Smooth muscle cell (in vitro differentiated cells): ENCODE results near the gene CDK18. TPM values are rescaled to one million over a fixed set of nuclear protein-coding genes. Genes with fewer than 3 reads are reported as not detected.

Experiments used
- DNase-seq: peaks from one replicate; lab custom pipeline; 2025; ENCODE audit not compliant: unreplicated experiment; lab: John Stamatoyannopoulos, UW
- H2AFZ ChIP-seq: fragments of 200-600 bp; sonication (generic); 2 replicates; pipeline ENCODE4 v1.6.0; 2016; ENCODE audit warnings: antibody characterized with exemption, low read depth, mild to moderate bottlenecking
- H3F3A ChIP-seq: fragments of 200-600 bp; sonication (generic); 2 replicates; pipeline ENCODE4 v1.6.0; 2017; ENCODE audit warnings: antibody characterized with exemption, low read depth
- H3K27ac ChIP-seq: fragments of 200-600 bp; sonication (generic); 2 replicates; pipeline ENCODE4 v1.5.1; 2016; ENCODE audit warnings: low read depth, mild to moderate bottlenecking
- H3K27me3 ChIP-seq: fragments of 200-600 bp; sonication (generic); 2 replicates; pipeline ENCODE4 v1.6.1; 2016; ENCODE audit warnings: low read depth, mild to moderate bottlenecking
- H3K36me3 ChIP-seq: fragments of 200-600 bp; sonication (generic); 2 replicates; pipeline ENCODE4 v1.5.1; 2016; ENCODE audit warnings: low read depth
- H3K4me1 ChIP-seq: fragments of 200-600 bp; sonication (generic); 2 replicates; pipeline ENCODE4 v1.5.1; 2016; ENCODE audit warnings: low read depth
- H3K4me2 ChIP-seq: fragments of 200-600 bp; sonication (generic); 2 replicates; pipeline ENCODE4 v1.6.0; 2016; ENCODE audit warnings: mild to moderate bottlenecking
- H3K4me3 ChIP-seq: fragments of 200-600 bp; sonication (generic); 2 replicates; pipeline ENCODE4 v1.5.1; 2016; ENCODE audit warnings: mild to moderate bottlenecking
- H3K79me2 ChIP-seq: fragments of 200-600 bp; sonication (generic); 2 replicates; pipeline ENCODE4 v1.6.0; 2016; ENCODE audit warnings: low read depth, mild to moderate bottlenecking
- H3K9ac ChIP-seq: fragments of 200-600 bp; sonication (generic); 2 replicates; pipeline ENCODE4 v1.6.0; 2016; ENCODE audit warnings: low read depth
- H3K9me3 ChIP-seq: fragments of 200-600 bp; sonication (generic); replicated peaks from 2 replicates; pipeline ENCODE4 v1.5.1; 2016; ENCODE audit warnings: low read depth
- H4K20me1 ChIP-seq: fragments of 200-600 bp; sonication (generic); 2 replicates; pipeline ENCODE4 v1.6.0; 2016; ENCODE audit warnings: low read depth
- CTCF ChIP-seq: fragments of 200-600 bp; sonication (generic); IDR thresholded peaks from 2 replicates; pipeline ENCODE4 v1.5.1; 2017; ENCODE audit warnings: borderline replicate concordance, mild to moderate bottlenecking, antibody characterized with exemption; ENCODE audit not compliant: insufficient read depth, poor library complexity, severe bottlenecking
- WGBS: methylation state at CpG from one replicate; pipeline ENCODE4 v1.1.7; 2016; ENCODE audit warnings: low lambda C conversion rate; 5-methylcytosine and 5-hydroxymethylcytosine counted together
- polyA plus RNA-seq: library from polyadenylated mRNA; unstranded; fragments of >200 nt; fragmentation: Nextera tagmentation; extraction: Ambion mirVana; gene quantifications from 2 replicates; pipeline ENCODE4 v1.2.1, GENCODE V29; 2016
- total RNA-seq: library from RNA; depleted of rRNA; stranded (reverse); fragments of >200 nt; gene quantifications from 2 replicates; pipeline ENCODE4 v1.2.3, GENCODE V29; 2014

CDK18 gene
- total and polyA plus RNA-seq, 2 experiments from 2014 or later: 6.1 TPM

GRCh38 chr1:205563927-205564441, 59.5 kb downstream of the CDK18 start:
- Histone ChIP-seq H3K4me1 (no peaks in the 10 kb centered on the region), H3K36me3 (no peaks in the 10 kb centered on the region), H3K4me3 (no peak overlapping the region), H3K9ac (no peak overlapping the region), H3F3A (no peaks in the 10 kb centered on the region), H3K79me2 (no peaks in the 10 kb centered on the region), H3K27me3 (peaks cover 54% of the 10 kb centered on the region), H4K20me1 (no peaks in the 10 kb centered on the region), H3K4me2 (no peak overlapping the region), H3K27ac (no peak overlapping the region), H3K9me3 (no peaks in the 10 kb centered on the region), H2AFZ (no peak overlapping the region)
- no peak for DNase-seq
- no peak for TF ChIP-seq CTCF
- 75% methylated on average over 5 of the region's 5 CpGs for WGBS

GRCh38 chr1:205565799-205566198, 61.3 kb downstream of the CDK18 start:
- Histone ChIP-seq H3K27ac (no peak overlapping the region), H4K20me1 (no peaks in the 10 kb centered on the region), H3K36me3 (no peaks in the 10 kb centered on the region), H3K9me3 (no peaks in the 10 kb centered on the region), H3K79me2 (no peaks in the 10 kb centered on the region), H3K4me1 (no peaks in the 10 kb centered on the region), H2AFZ (no peak overlapping the region), H3F3A (no peaks in the 10 kb centered on the region), H3K27me3 (peaks cover 72% of the 10 kb centered on the region), H3K9ac (no peak overlapping the region), H3K4me3 (no peak overlapping the region), H3K4me2 (no peak overlapping the region)
- TF ChIP-seq CTCF: no peak
- WGBS: 75% methylated on average over 3 of the region's 3 CpGs
- DNase-seq: no peak

DNA sequence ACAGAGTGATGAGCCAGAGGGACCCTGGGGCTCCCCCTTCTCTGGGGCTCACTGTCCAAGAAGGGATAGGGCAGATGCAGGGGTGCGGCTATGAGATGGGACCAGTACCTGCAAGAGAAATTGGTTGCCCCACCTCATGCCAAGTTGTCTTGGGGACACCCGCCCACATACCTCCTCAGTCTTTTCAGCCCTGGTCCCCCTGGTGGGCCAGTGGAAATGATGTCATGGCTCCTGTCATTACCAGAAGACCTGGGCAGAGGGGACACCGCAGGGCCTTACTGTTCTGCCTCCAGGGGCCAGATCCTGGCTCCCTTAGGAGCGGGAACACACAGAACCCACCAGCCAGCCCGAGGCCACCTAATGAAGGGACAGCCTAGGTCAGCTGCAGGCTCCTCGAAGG, 63.2 kb downstream of the CDK18 start:
- Histone ChIP-seq H3K4me2 (no peak overlapping the region), H3K27me3 (peaks cover 88% of the 10 kb centered on the region), H4K20me1 (no peaks in the 10 kb centered on the region), H3F3A (no peaks in the 10 kb centered on the region), H3K36me3 (no peaks in the 10 kb centered on the region), H3K79me2 (no peaks in the 10 kb centered on the region), H3K4me1 (no peaks in the 10 kb centered on the region), H3K9me3 (no peaks in the 10 kb centered on the region), H3K4me3 (no peak overlapping the region), H3K9ac (no peak overlapping the region), H3K27ac (no peak overlapping the region), H2AFZ (no peak overlapping the region)
- WGBS: 78% methylated on average over 6 of the region's 6 CpGs
- no peak for DNase-seq
- no peak for TF ChIP-seq CTCF

DNA sequence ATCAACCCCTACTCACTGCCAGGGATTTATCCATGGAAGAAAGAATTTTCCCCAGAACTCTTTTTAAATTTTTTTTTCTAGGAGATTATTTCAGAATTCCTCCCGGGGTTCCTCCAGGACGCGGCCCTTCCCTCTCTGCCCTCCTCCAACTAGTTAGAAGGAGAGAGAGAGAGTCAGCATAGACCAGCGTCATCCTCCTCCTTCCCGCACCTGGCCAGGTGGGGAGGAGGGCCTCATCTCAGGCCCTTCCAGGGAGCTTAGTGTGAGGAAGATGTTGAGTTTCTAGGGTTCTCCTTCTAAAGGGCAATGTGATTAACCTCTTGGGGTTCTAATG, 63.6 kb downstream of the CDK18 start:
- H3K79me2 ChIP-seq: no peaks in the 10 kb centered on the region
- H4K20me1 ChIP-seq: no peaks in the 10 kb centered on the region
- WGBS: 48% methylated on average over 5 of the region's 5 CpGs
- H3K9me3 ChIP-seq: no peaks in the 10 kb centered on the region
- H3F3A ChIP-seq: no peaks in the 10 kb centered on the region
- H3K4me2 ChIP-seq: no peak overlapping the region
- H3K9ac ChIP-seq: no peak overlapping the region
- H3K27me3 ChIP-seq: peaks cover 91% of the 10 kb centered on the region
- no peaks in the 10 kb centered on the region for H3K4me1 ChIP-seq
- DNase-seq: no peak
- no peaks in the 10 kb centered on the region for H3K36me3 ChIP-seq
- H3K4me3 ChIP-seq: no peak overlapping the region
- no peak overlapping the region for H3K27ac ChIP-seq
- H2AFZ ChIP-seq: no peak overlapping the region
- TF ChIP-seq CTCF: no peak
